ENCODE measurements around the gene CDH6.

CDH6 gene

GRCh38 chr5:31193116-31193515, 370 bp upstream of the CDH6 start:
- no peak for TF ChIP-seq YY1 (IDR thresholded peaks at IDR 0.05; ENCODE audit: low read depth)
- TF ChIP-seq, protein P1, sequence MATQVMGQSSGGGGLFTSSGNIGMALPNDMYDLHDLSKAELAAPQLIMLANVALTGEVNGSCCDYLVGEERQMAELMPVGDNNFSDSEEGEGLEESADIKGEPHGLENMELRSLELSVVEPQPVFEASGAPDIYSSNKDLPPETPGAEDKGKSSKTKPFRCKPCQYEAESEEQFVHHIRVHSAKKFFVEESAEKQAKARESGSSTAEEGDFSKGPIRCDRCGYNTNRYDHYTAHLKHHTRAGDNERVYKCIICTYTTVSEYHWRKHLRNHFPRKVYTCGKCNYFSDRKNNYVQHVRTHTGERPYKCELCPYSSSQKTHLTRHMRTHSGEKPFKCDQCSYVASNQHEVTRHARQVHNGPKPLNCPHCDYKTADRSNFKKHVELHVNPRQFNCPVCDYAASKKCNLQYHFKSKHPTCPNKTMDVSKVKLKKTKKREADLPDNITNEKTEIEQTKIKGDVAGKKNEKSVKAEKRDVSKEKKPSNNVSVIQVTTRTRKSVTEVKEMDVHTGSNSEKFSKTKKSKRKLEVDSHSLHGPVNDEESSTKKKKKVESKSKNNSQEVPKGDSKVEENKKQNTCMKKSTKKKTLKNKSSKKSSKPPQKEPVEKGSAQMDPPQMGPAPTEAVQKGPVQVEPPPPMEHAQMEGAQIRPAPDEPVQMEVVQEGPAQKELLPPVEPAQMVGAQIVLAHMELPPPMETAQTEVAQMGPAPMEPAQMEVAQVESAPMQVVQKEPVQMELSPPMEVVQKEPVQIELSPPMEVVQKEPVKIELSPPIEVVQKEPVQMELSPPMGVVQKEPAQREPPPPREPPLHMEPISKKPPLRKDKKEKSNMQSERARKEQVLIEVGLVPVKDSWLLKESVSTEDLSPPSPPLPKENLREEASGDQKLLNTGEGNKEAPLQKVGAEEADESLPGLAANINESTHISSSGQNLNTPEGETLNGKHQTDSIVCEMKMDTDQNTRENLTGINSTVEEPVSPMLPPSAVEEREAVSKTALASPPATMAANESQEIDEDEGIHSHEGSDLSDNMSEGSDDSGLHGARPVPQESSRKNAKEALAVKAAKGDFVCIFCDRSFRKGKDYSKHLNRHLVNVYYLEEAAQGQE (IDR thresholded peaks at IDR 0.05; ENCODE audit: low read depth): no peak
- TF ChIP-seq MAX (IDR thresholded peaks at IDR 0.05): 0 out of 2 replicates have a peak, but pooled peaks have one; percentile 10

- TF ChIP-seq TAF1 (IDR thresholded peaks at IDR 0.05; ENCODE audit: low read depth) (no peak), RAD21 (IDR thresholded peaks at IDR 0.05; ENCODE audit: low read depth) (no peak), CREB1 (IDR thresholded peaks at IDR 0.05; ENCODE audit: low read depth) (no peak), ZBTB7A (IDR thresholded peaks at IDR 0.05; ENCODE audit: low read depth) (no peak), CEBPB (IDR thresholded peaks at IDR 0.05) (no peak), USF1 (IDR thresholded peaks at IDR 0.05) (no peak), EP300 (IDR thresholded peaks at IDR 0.05; ENCODE audit: borderline replicate concordance) (no peak), NFIC (IDR thresholded peaks at IDR 0.05) (no peak), TCF12 (IDR thresholded peaks at IDR 0.05; ENCODE audit: low read depth) (no peak), EGR1 (IDR thresholded peaks at IDR 0.05) (no peak), MAX (IDR thresholded peaks at IDR 0.05) (no peak), FOXM1 (IDR thresholded peaks at IDR 0.05; ENCODE audit: borderline replicate concordance, low read depth) (no peak), YY1 (IDR thresholded peaks at IDR 0.05; ENCODE audit: low read depth) (no peak), TEAD4 (IDR thresholded peaks at IDR 0.05) (no peak)
- TF ChIP-seq, protein P1 (IDR thresholded peaks at IDR 0.05; ENCODE audit: low read depth): no peak
Observed at GRCh38 chr5:31194468-31194813, 955 bp downstream of the CDH6 start.

GRCh38 chr5:31194892-31195555, 1.5 kb downstream of the CDH6 start:
- peak; percentile 39; the same call in 1 of the 2 replicates for TF ChIP-seq EP300 (IDR thresholded peaks at IDR 0.05; ENCODE audit: borderline replicate concordance)
- no peak for TF ChIP-seq USF1 (IDR thresholded peaks at IDR 0.05)
- TF ChIP-seq MAX (IDR thresholded peaks at IDR 0.05): no peak
- TF ChIP-seq TCF12 (IDR thresholded peaks at IDR 0.05; ENCODE audit: low read depth): peak; percentile 47; the same call in 1 of the 2 replicates
- TF ChIP-seq TEAD4 (IDR thresholded peaks at IDR 0.05): peak; percentile 30

- peak; percentile 26; the same call in 1 of the 2 replicates for TF ChIP-seq RAD21 (IDR thresholded peaks at IDR 0.05; ENCODE audit: low read depth)
- TF ChIP-seq CREB1 (IDR thresholded peaks at IDR 0.05; ENCODE audit: low read depth): no peak
- TF ChIP-seq TAF1 (IDR thresholded peaks at IDR 0.05; ENCODE audit: low read depth): no peak
- no peak for TF ChIP-seq CEBPB (IDR thresholded peaks at IDR 0.05)
- 0 out of 2 replicates have a peak, but pooled peaks have one; percentile 8 for TF ChIP-seq MAX (IDR thresholded peaks at IDR 0.05)
Observed at GRCh38 chr5:31196309-31196708, 2.8 kb downstream of the CDH6 start.

- TF ChIP-seq, protein P1 (IDR thresholded peaks at IDR 0.05; ENCODE audit: low read depth): no peak
- no peak for TF ChIP-seq EGR1 (IDR thresholded peaks at IDR 0.05)
- TF ChIP-seq USF1 (IDR thresholded peaks at IDR 0.05): no peak
- no peak for TF ChIP-seq CREB1 (IDR thresholded peaks at IDR 0.05; ENCODE audit: low read depth)
- TF ChIP-seq MAX (IDR thresholded peaks at IDR 0.05): no peak
- TF ChIP-seq NFIC (IDR thresholded peaks at IDR 0.05): no peak
- no peak for TF ChIP-seq YY1 (IDR thresholded peaks at IDR 0.05; ENCODE audit: low read depth)
- TF ChIP-seq TEAD4 (IDR thresholded peaks at IDR 0.05): no peak
- TF ChIP-seq ZBTB7A (IDR thresholded peaks at IDR 0.05; ENCODE audit: low read depth): no peak
- TF ChIP-seq TAF1 (IDR thresholded peaks at IDR 0.05; ENCODE audit: low read depth): no peak
- TF ChIP-seq TCF12 (IDR thresholded peaks at IDR 0.05; ENCODE audit: low read depth): no peak
- no peak for TF ChIP-seq FOXM1 (IDR thresholded peaks at IDR 0.05; ENCODE audit: borderline replicate concordance, low read depth)
- TF ChIP-seq RAD21 (IDR thresholded peaks at IDR 0.05; ENCODE audit: low read depth): no peak
- no peak for TF ChIP-seq EP300 (IDR thresholded peaks at IDR 0.05; ENCODE audit: borderline replicate concordance)
- no peak for TF ChIP-seq CEBPB (IDR thresholded peaks at IDR 0.05)
Observed at GRCh38 chr5:31197183-31197582, 3.7 kb downstream of the CDH6 start.

Measured in Ishikawa (cell line).